AG04450 (cell line): ENCODE data around the gene TMEM147. TPM values are rescaled to one million over a fixed set of nuclear protein-coding genes. Genes with fewer than 3 reads are reported as not detected.
A peak's percentile ranks its signal among the peaks of the same experiment; 100 is the strongest.

Experiments
- CTCF ChIA-PET: fragments of 300-600, 350-600 bp; formaldehyde crosslinking; extraction: SDS; loops from one replicate; lab custom pipeline; 2022; ENCODE audit warnings: antibody characterized with exemption, inconsistent platforms; lab: Charles Lee
- POLR2A ChIA-PET: fragments of 350-600 bp; formaldehyde crosslinking; extraction: SDS; loops from one replicate; lab custom pipeline; 2021; ENCODE audit warnings: antibody characterized with exemption, inconsistent platforms; lab: Yijun Ruan, JAX
- DNase-seq: peaks from one replicate; pipeline ENCODE4 v3.0.0-alpha.2; 2011; ENCODE audit warnings: low read depth, low spot score
- H3K27ac ChIP-seq: one replicate; pipeline ENCODE4 v1.5.1; 2012; ENCODE audit warnings: low read depth, low read length, control low read depth
- H3K27me3 ChIP-seq: one replicate; pipeline ENCODE4 v1.6.0; 2012; ENCODE audit warnings: low read length; ENCODE audit not compliant: control insufficient read depth, insufficient read depth
- H3K4me3 ChIP-seq: 2 replicates; pipeline ENCODE4 v1.5.1; 2011; ENCODE audit warnings: mild to moderate bottlenecking, low read depth, low read length, control low read depth
- H3K9me3 ChIP-seq: 2 replicates; pipeline ENCODE4 v1.5.1; 2012; ENCODE audit warnings: low read length; ENCODE audit not compliant: control insufficient read depth, insufficient read depth
- CTCF ChIP-seq: IDR thresholded peaks from 2 replicates; pipeline ENCODE4 v1.5.1; 2011; ENCODE audit warnings: low read depth, low read length, control low read depth, inconsistent platforms
- polyA minus RNA-seq: library from RNA; depleted of rRNA, polyadenylated mRNA; stranded (reverse); fragments of >200 nt; gene quantifications from 2 replicates; pipeline ENCODE4 v1.2.3, GENCODE V29; 2011; rRNA and poly(A)+ RNA removed
- polyA plus RNA-seq: library from polyadenylated mRNA; depleted of rRNA; stranded (reverse); fragments of >200 nt; gene quantifications from 2 replicates; pipeline ENCODE4 v1.2.3, GENCODE V29; 2011; rRNA removed

Gene TMEM147
- polyA plus RNA-seq (88.7 and 116 TPM in 2 replicates), polyA minus RNA-seq (86.7 and 110 TPM in 2 replicates)

- POLR2A ChIA-PET = interaction anchor here (0.6 kb wide), 1 partner anchor 77 kb away, joined by 3 read pairs; no protein-coding TSS in a partner anchor
- Histone ChIP-seq H3K27ac (peak within 1 kb of the TSS; percentile 68), H3K27me3 (no peaks in the 10 kb centered on the region), H3K4me3 (peak within 1 kb of the TSS; percentile 88), H3K9me3 (peaks cover 3% of the 10 kb centered on the region; the same call in 1 of the 2 replicates)
- no peak for TF ChIP-seq CTCF
- CTCF ChIA-PET = interaction anchor here (1.9 kb wide), 1 partner anchor 35 kb away, joined by 10 read pairs; no protein-coding TSS in a partner anchor
- DNase-seq = peak; percentile 20
These were observed at the start of gene TMEM147 for GRCh38 chr19:35545001-35545854. TMEM147 (plus strand) TSS chr19:35545626; CDS start chr19:35545740, 114 bp downstream.

- POLR2A ChIA-PET = no interaction called here
- CTCF ChIA-PET = interaction anchor here (0.5 to 1.6 kb wide), 4 partner anchors 13 to 145 kb away, joined by 3 to 9 read pairs (median 6); no protein-coding TSS in a partner anchor
- H3K4me3 ChIP-seq = no peak overlapping the region
- TF ChIP-seq CTCF = no peak
- no peak for DNase-seq
- peaks cover 5% of the 10 kb centered on the region for H3K27me3 ChIP-seq
- no peak overlapping the region for H3K27ac ChIP-seq
- H3K9me3 ChIP-seq = no peaks in the 10 kb centered on the region
These were observed 48.0 kb upstream of the TMEM147 start for GRCh38 chr19:35497406-35497805.

GRCh38 chr19:35498220-35498619 lies 47.2 kb upstream of the TMEM147 start:
- Histone ChIP-seq H3K27ac (no peak overlapping the region), H3K27me3 (peaks cover 6% of the 10 kb centered on the region), H3K9me3 (no peaks in the 10 kb centered on the region), H3K4me3 (no peak overlapping the region)
- CTCF ChIA-PET = interaction anchor here (1.4 kb wide), 1 partner anchor 12 kb away, joined by 7 read pairs; no protein-coding TSS in a partner anchor
- POLR2A ChIA-PET = no interaction called here
- TF ChIP-seq CTCF = no peak
- DNase-seq = no peak

- POLR2A ChIA-PET = no interaction called here
- Histone ChIP-seq H3K4me3 (no peak overlapping the region), H3K9me3 (no peaks in the 10 kb centered on the region), H3K27me3 (peaks cover 7% of the 10 kb centered on the region), H3K27ac (no peak overlapping the region)
- TF ChIP-seq CTCF = no peak
- no peak for DNase-seq
- CTCF ChIA-PET = no interaction called here
These were observed 46.4 kb upstream of the TMEM147 start for GRCh38 chr19:35498984-35499527.
